HTERT RPE-1 (cell line): ENCODE measurements around the gene SYT6.

Source experiments
- in situ Hi-C: fragments of 300-500 bp; cut with MboI; formaldehyde crosslinking; loops from 4 replicates; pipeline ENCODE4 v1.14.3; 2020; ENCODE audit warnings: low sequenced_read_pairs

Gene SYT6, protein sequence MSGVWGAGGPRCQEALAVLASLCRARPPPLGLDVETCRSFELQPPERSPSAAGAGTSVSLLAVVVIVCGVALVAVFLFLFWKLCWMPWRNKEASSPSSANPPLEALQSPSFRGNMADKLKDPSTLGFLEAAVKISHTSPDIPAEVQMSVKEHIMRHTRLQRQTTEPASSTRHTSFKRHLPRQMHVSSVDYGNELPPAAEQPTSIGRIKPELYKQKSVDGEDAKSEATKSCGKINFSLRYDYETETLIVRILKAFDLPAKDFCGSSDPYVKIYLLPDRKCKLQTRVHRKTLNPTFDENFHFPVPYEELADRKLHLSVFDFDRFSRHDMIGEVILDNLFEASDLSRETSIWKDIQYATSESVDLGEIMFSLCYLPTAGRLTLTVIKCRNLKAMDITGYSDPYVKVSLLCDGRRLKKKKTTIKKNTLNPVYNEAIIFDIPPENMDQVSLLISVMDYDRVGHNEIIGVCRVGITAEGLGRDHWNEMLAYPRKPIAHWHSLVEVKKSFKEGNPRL

DNA sequence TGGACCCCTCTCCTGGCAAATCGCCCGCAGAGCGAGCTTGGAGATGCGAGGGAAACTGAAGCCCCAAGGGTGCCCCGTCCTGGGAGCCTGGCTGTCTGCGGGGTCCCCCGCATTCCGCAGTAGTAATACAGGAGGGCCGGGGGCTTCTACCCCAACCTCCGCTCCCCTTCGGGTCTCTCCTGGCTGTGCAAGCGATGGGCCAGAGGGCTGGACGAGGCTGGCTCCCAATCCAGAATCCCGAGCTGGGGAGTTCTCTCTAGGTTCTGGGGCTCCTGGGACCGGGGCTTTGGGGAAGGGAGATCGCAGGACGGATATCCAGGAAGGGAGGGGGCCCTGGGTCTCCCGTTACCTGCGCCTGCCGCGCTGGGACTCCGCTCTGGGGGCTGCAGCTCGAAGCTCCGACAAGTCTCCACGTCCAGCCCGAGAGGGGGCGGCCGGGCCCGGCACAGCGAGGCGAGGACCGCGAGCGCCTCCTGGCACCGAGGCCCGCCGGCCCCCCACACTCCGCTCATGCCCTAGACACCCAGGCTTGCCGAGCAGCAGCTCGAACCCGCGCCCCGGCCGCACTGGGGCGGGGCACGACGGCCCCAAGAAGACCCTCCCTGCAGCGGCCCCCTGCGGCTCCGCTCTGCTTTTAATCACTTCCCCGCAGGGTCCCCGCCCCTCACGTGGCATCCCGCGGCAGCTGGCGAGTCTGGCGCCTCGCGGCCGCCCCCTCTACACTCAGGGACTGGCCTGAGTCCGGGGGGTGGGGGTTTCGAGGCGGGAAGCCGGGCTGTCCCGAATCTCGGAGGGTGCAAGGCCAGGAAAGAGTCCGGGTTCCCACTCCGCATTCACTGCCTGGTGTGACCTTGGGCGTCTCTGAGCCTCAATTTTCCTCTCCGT, at the start of gene SYT6:
SYT6 (minus strand) TSS at position 609 of the 885 bp plus-strand sequence; CDS start at position 512, 97 bp downstream.
- in situ Hi-C loops = no loop called here

GRCh38 chr1:114201486-114201885, 47.8 kb upstream of the SYT6 start:
- in situ Hi-C loops = no loop called here

GRCh38 chr1:114199017-114199594, 45.4 kb upstream of the SYT6 start:
- in situ Hi-C loops = no loop called here

- in situ Hi-C loops = no loop called here
Measured at GRCh38 chr1:114196992-114197907, 43.6 kb upstream of the SYT6 start.

DNA sequence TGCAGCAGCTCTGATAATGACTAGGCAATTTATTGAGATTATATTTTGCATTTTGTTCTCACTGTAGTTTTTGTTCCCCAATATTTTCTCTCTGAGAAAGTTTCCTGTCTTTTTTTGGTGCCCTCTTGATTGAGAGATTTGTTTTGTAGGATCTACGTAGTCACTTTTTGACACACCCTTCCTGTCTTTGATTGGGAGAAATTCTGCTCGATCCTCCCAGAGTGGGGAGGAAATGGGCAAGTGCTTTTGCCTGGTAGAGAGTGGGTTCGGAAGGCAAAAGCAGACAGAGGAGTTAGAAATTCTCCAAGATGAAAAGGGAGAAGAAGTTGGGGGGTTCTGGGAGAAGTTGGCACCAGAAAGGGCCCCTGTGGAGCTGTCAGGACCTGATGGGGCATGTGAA, 42.1 kb upstream of the SYT6 start:
- in situ Hi-C loops = no loop called here

DNA sequence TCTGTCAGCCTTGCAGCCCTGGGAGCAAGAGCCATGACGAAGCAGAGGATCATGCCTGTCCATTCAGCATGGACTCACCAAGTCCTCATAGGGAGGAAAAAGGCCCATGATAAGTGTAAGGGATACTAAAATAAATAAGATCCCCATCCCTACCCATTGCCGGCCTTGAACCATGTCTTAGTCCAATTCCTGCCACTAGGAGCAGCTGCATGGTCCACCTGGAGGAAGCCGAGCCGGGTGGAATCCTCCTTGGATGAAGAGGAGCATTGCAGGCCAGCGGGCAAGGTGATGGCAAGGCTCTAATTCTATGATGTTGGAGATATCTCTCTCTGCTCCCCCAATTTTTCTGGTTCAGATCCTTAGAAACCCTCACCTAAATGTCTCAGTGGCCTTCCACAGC, 38.7 kb upstream of the SYT6 start:
- in situ Hi-C loops = no loop called here

- in situ Hi-C loops = no loop called here
Measured at GRCh38 chr1:114189398-114189797, 35.7 kb upstream of the SYT6 start.

GRCh38 chr1:114181356-114181755, 27.7 kb upstream of the SYT6 start:
- in situ Hi-C loops = no loop called here

DNA sequence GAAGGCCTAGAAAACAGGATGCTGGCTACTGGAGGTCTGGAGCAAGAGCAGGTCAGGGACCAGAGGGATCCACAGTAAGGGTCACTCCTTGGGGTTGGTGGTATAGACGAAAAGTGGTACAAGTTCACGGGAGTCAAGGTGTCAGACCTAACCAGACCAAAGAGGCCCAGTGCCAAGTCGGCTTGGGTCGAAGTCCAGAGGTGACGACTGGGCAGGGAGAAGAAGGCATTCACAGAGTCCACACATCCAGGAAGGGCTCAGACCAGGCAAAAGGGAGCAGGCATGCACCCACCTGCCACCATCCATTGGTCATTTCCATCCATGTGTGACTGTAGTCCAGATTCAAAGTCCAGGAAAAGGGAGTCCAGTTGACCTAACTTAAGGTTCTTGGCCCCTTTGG, 27.1 kb upstream of the SYT6 start:
- in situ Hi-C loops = no loop called here

DNA sequence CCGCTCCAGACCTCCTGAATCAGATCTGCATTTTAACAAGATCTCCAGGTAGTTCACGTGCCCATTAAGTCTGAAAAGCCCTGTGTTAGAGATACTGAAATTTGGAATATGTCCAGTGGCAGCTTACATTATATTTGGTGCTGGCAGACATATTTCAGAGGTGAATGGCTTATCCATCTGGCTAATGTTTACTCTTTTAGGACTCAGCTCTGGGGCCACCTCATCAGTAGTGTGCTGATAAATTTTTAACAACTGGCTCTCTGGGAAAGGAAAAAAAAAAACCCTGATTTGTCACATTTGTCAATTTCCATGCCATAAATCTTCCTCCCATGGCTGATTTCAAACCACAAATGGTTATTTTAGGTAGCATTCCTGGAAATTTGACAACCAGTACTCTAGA, 25.3 kb upstream of the SYT6 start:
- in situ Hi-C loops = no loop called here

GRCh38 chr1:114177282-114177681, 23.6 kb upstream of the SYT6 start:
- in situ Hi-C loops = no loop called here

GRCh38 chr1:114176366-114176765, 22.7 kb upstream of the SYT6 start:
- in situ Hi-C loops = no loop called here

- in situ Hi-C loops = no loop called here
Measured at GRCh38 chr1:114173680-114174079, 20.0 kb upstream of the SYT6 start.

- in situ Hi-C loops = no loop called here
Measured at GRCh38 chr1:114169509-114169908, 15.8 kb upstream of the SYT6 start.

DNA sequence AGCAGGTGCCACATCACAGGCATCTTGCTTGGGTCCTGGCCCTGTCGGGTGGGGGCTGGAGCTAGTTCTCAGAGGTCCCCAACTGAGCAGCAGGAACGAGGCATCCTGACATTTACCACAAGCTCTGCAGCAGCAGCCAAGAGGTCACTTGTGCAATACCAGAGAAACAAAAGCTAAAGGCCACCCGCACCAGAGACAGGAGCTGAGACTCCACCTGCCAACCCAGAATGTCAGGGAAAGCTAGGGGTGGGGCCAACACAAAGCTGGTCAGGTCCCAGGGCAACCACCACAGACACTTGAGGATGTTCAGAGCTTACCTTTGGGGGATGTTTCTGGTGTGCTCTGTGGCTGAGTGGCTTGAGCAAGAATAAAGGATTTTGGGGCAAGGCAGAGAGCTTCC, 13.6 kb upstream of the SYT6 start:
- in situ Hi-C loops = no loop called here

GRCh38 chr1:114164840-114165543, 11.3 kb upstream of the SYT6 start:
- in situ Hi-C loops = no loop called here

- in situ Hi-C loops = no loop called here
Measured at GRCh38 chr1:114159941-114160340, 6.3 kb upstream of the SYT6 start.

- in situ Hi-C loops = no loop called here
Measured at GRCh38 chr1:114157275-114157660, 3.6 kb upstream of the SYT6 start.

- in situ Hi-C loops = no loop called here
Measured at GRCh38 chr1:114156538-114157274, 3.0 kb upstream of the SYT6 start.
